Loucy (cell line): ENCODE data around the gene LRRFIP1.

Experiments
- CTCF ChIP-seq: fragments of 200-600 bp; sonication (generic); conservative IDR thresholded peaks from 2 replicates; pipeline ENCODE4 v1.5.1; 2014; ENCODE audit warnings: mild to moderate bottlenecking, antibody characterized with exemption, low read length
- EZH2phosphoT487 ChIP-seq: fragments of 200-600 bp; IDR thresholded peaks from 2 replicates; pipeline ENCODE4 v1.6.1; 2018; ENCODE audit warnings: antibody characterized with exemption, mild to moderate bottlenecking, moderate library complexity, borderline replicate concordance

GRCh38 chr2:237662671-237663093, 35.3 kb downstream of the LRRFIP1 start:
- TF ChIP-seq EZH2phosphoT487 (no peak), CTCF (no peak)
